CD14-positive monocyte (primary cell): Measurements from ENCODE around the gene RIPK3. TPM values are rescaled to one million over a fixed set of nuclear protein-coding genes. Genes with fewer than 3 reads are reported as not detected.

Source experiments
- DNase-seq, 3 donors: peaks; one replicate each; pipeline ENCODE4 v3.0.0-alpha.2; 2011 to 2022
- H2AFZ ChIP-seq: 2 replicates; pipeline ENCODE4 v1.6.0; 2012; ENCODE audit warnings: mild to moderate bottlenecking, low read depth, low read length, inconsistent platforms; ENCODE audit not compliant: insufficient read depth, poor library complexity, severe bottlenecking
- H3K27ac ChIP-seq, 2 donors: 1 replicate in 1 of 2; 2 replicates in 1 of 2; pipeline ENCODE4 v1.5.1; 2012 to 2013; ENCODE audit warnings: low read length in 2 of 2, control low read depth in 1 of 2, inconsistent platforms in 1 of 2, low read depth in 1 of 2, mild to moderate bottlenecking in 1 of 2
- H3K27me3 ChIP-seq, 2 donors: one replicate each; pipeline versions ENCODE4 v1.6.0 to v1.6.1; 2011 to 2013; ENCODE audit warnings: low read length in 2 of 2; ENCODE audit not compliant: control insufficient read depth in 2 of 2, insufficient read depth in 2 of 2
- H3K36me3 ChIP-seq, 2 donors: replicated peaks in 1 of 2; 1 replicate in 1 of 2; 2 replicates in 1 of 2; pipeline versions ENCODE4 v1.5.1 to v1.6.1; 2012 to 2013; ENCODE audit warnings: low read length in 2 of 2, control low read depth in 1 of 2, inconsistent platforms in 1 of 2, mild to moderate bottlenecking in 1 of 2; ENCODE audit not compliant: insufficient read depth in 2 of 2, control insufficient read depth in 1 of 2
- H3K4me1 ChIP-seq, 2 donors: 1 replicate in 1 of 2; 2 replicates in 1 of 2; pipeline versions ENCODE4 v1.5.1 to v1.6.1; 2012 to 2013; ENCODE audit warnings: low read length in 2 of 2, control low read depth in 1 of 2, inconsistent platforms in 1 of 2, mild to moderate bottlenecking in 1 of 2, moderate library complexity in 1 of 2; ENCODE audit not compliant: insufficient read depth in 2 of 2, control insufficient read depth in 1 of 2
- H3K4me2 ChIP-seq: replicated peaks from 2 replicates; pipeline ENCODE3; 2012; ENCODE audit warnings: low read length, moderate library complexity, mild to moderate bottlenecking; ENCODE audit not compliant: poor library complexity, severe bottlenecking; ENCODE audit errors: extremely low read depth
- H3K4me3 ChIP-seq, 3 experiments: fragments of 200-600 bp in 1 of 3; sonication (generic) in 1 of 3; replicated peaks in 1 of 3; 1 replicate in 2 of 3; 2 replicates in 1 of 3; pipeline ENCODE4 v1.5.1; 2011 to 2013; ENCODE audit warnings: low read length in 3 of 3, mild to moderate bottlenecking in 3 of 3, control low read depth in 2 of 3, low read depth in 2 of 3, inconsistent platforms in 1 of 3, moderate library complexity in 1 of 3
- H3K79me2 ChIP-seq: 2 replicates; pipeline ENCODE4 v1.6.0; 2012; ENCODE audit warnings: mild to moderate bottlenecking, control low read depth, inconsistent platforms, low read length, moderate library complexity; ENCODE audit not compliant: insufficient read depth
- H3K9ac ChIP-seq: 2 replicates; pipeline ENCODE4 v1.6.0; 2017; ENCODE audit warnings: low read length, mild to moderate bottlenecking; ENCODE audit not compliant: insufficient read depth, poor library complexity, severe bottlenecking
- H3K9me3 ChIP-seq, 2 donors: replicated peaks in 1 of 2; 1 replicate in 1 of 2; 2 replicates in 1 of 2; pipeline versions ENCODE4 v1.5.1 to v1.6.1; 2012 to 2013; ENCODE audit warnings: low read length in 2 of 2, control low read depth in 1 of 2; ENCODE audit not compliant: control insufficient read depth in 1 of 2, insufficient read depth in 1 of 2
- H4K20me1 ChIP-seq: 2 replicates; pipeline ENCODE4 v1.6.0; 2012; ENCODE audit warnings: mild to moderate bottlenecking, low read length, control low read depth, moderate library complexity; ENCODE audit not compliant: insufficient read depth
- H3K27ac Mint-ChIP-seq, 7 donors: one replicate each; pipeline ENCODE4 v1.8.0; 2020; ENCODE audit warnings: mild to moderate bottlenecking in 7 of 7, mixed read lengths in 7 of 7, moderate library complexity in 6 of 7, inconsistent platforms in 2 of 7
- H3K27me3 Mint-ChIP-seq, 3 donors: one replicate each; pipeline ENCODE4 v1.8.0; 2021 to 2022; ENCODE audit warnings: low read depth in 3 of 3, mild to moderate bottlenecking in 3 of 3, mixed read lengths in 3 of 3, moderate library complexity in 3 of 3, inconsistent platforms in 1 of 3
- H3K36me3 Mint-ChIP-seq, 2 donors: one replicate each; pipeline ENCODE4 v1.8.0; 2020; ENCODE audit warnings: mixed read lengths in 2 of 2, inconsistent platforms in 1 of 2, mild to moderate bottlenecking in 1 of 2
- H3K4me1 Mint-ChIP-seq: one replicate; pipeline ENCODE4 v1.8.0; 2020; ENCODE audit warnings: mild to moderate bottlenecking, mixed read lengths
- H3K4me3 Mint-ChIP-seq, 2 donors: one replicate each; pipeline ENCODE4 v1.8.0; 2020; ENCODE audit warnings: mild to moderate bottlenecking in 2 of 2, mixed read lengths in 2 of 2, moderate library complexity in 1 of 2
- H3K9me3 Mint-ChIP-seq, 7 donors: one replicate each; pipeline ENCODE4 v1.8.0; 2020 to 2022; ENCODE audit warnings: mixed read lengths in 7 of 7, mild to moderate bottlenecking in 6 of 7, moderate library complexity in 6 of 7, inconsistent platforms in 2 of 7
- WGBS: methylation state at CpG from one replicate; pipeline ENCODE4 v1.1.5; 2013; ENCODE audit warnings: missing lambda C conversion rate; ENCODE audit not compliant: insufficient coverage; 5-methylcytosine and 5-hydroxymethylcytosine counted together
- intact Hi-C, 2 donors: fragments of 100-400 bp; cut with micrococcal nuclease; formaldehyde crosslinking; loops; one replicate each; pipeline versions ENCODE4 v1.15.0 to v1.15.1; 2023
- polyA plus RNA-seq, 3 donors: library from polyadenylated mRNA; depleted of rRNA in 1 of 3; unstranded in 2 of 3; stranded (reverse) in 1 of 3; fragments of 300-500 nt in 2 of 3; fragments of >200 nt in 1 of 3; fragmentation: Illumina TruSeq in 2 of 3; gene quantifications; 1 replicate in 2 of 3; 2 replicates in 1 of 3; pipeline ENCODE4 v1.2.3, GENCODE V29; 2012 to 2021
- TF ChIP-seq, protein P1 (sequence below): fragments of 200-600 bp; IDR thresholded peaks from one replicate; pipeline ENCODE4 v1.8.0; 2022; ENCODE audit warnings: antibody characterized with exemption, mild to moderate bottlenecking

RIPK3 gene
- polyA plus RNA-seq, 3 donors, result 11.7 to 69.6 (median 11.8) TPM

- Mint-ChIP-seq H3K27me3 (peaks cover 7 to 18% (median 8%) of the 10 kb centered on the region in 3 donors), H3K36me3 (no peaks in the 10 kb centered on the region), H3K4me1 (no peaks in the 10 kb centered on the region), H3K27ac (no peak overlapping the region), H3K9me3 (peaks cover 0 to 2% (median 0%) of the 10 kb centered on the region in 7 donors), H3K4me3 (no peak overlapping the region)
- Histone ChIP-seq H3K4me2 (no peak overlapping the region), H3K9me3 (no peaks in the 10 kb centered on the region), H3K4me3 (no peak overlapping the region), H3K36me3 (no peaks in the 10 kb centered on the region), H3K27me3 (no peaks in the 10 kb centered on the region), H3K9ac (no peak overlapping the region), H3K27ac (no peak overlapping the region), H4K20me1 (no peaks in the 10 kb centered on the region), H3K4me1 (no peaks in the 10 kb centered on the region), H2AFZ (no peak overlapping the region), H3K79me2 (no peaks in the 10 kb centered on the region)
- WGBS, result 66% methylated on average over 2 of the region's 2 CpGs
- no peak for DNase-seq
- TF ChIP-seq, protein P1, sequence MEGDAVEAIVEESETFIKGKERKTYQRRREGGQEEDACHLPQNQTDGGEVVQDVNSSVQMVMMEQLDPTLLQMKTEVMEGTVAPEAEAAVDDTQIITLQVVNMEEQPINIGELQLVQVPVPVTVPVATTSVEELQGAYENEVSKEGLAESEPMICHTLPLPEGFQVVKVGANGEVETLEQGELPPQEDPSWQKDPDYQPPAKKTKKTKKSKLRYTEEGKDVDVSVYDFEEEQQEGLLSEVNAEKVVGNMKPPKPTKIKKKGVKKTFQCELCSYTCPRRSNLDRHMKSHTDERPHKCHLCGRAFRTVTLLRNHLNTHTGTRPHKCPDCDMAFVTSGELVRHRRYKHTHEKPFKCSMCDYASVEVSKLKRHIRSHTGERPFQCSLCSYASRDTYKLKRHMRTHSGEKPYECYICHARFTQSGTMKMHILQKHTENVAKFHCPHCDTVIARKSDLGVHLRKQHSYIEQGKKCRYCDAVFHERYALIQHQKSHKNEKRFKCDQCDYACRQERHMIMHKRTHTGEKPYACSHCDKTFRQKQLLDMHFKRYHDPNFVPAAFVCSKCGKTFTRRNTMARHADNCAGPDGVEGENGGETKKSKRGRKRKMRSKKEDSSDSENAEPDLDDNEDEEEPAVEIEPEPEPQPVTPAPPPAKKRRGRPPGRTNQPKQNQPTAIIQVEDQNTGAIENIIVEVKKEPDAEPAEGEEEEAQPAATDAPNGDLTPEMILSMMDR, result no peak
- intact Hi-C loops, result no loop called here
These were observed 37.9 kb upstream of the RIPK3 start for GRCh38 chr14:24377657-24378056.

- no peaks in the 10 kb centered on the region for H3K9me3 ChIP-seq
- Mint-ChIP-seq H3K9me3 (peaks cover 0 to 2% (median 0%) of the 10 kb centered on the region in 7 donors), H3K4me1 (no peaks in the 10 kb centered on the region), H3K27ac (peak overlapping the region in 1 of 7 donors; percentile 4), H3K36me3 (no peaks in the 10 kb centered on the region), H3K27me3 (peaks cover 7 to 18% (median 8%) of the 10 kb centered on the region in 3 donors), H3K4me3 (peak overlapping the region in 1 of 2 donors; percentile 13)
- intact Hi-C loops, result no loop called here
- H2AFZ ChIP-seq, result no peak overlapping the region
- H3K27ac ChIP-seq, result no peak overlapping the region
- DNase-seq, result no peak
- H3K79me2 ChIP-seq, result no peaks in the 10 kb centered on the region
- no peak overlapping the region for H3K4me3 ChIP-seq
- H3K9ac ChIP-seq, result no peak overlapping the region
- WGBS, result 85% methylated on average over 4 of the region's 7 CpGs
- TF ChIP-seq, protein P1, result no peak
- no peaks in the 10 kb centered on the region for H3K4me1 ChIP-seq
- H3K36me3 ChIP-seq, result no peaks in the 10 kb centered on the region
- H3K27me3 ChIP-seq, result no peaks in the 10 kb centered on the region
- no peak overlapping the region for H3K4me2 ChIP-seq
- no peaks in the 10 kb centered on the region for H4K20me1 ChIP-seq
These were observed 37.3 kb upstream of the RIPK3 start for GRCh38 chr14:24377126-24377525.
